Adrenal gland (tissue), 12 donors: ENCODE measurements around the gene KDM4C. TPM values are rescaled to one million over a fixed set of nuclear protein-coding genes. Genes with fewer than 3 reads are reported as not detected.

Experiments
- DNase-seq, 7 donors: peaks; one replicate each; pipeline ENCODE4 v3.0.0-alpha.2; 2019 to 2020
- H3K27ac ChIP-seq, 5 donors: fragments of 200-600 bp; sonication (generic) in 4 of 5; 1 replicate in 3 of 5; 2 replicates in 2 of 5; pipeline versions ENCODE4 v1.5.1 to v1.8.0; 2016 to 2020; ENCODE audit warnings: mild to moderate bottlenecking in 1 of 5
- H3K27me3 ChIP-seq: fragments of 200-600 bp; 2 replicates; pipeline ENCODE4 v1.8.0; 2021
- H3K36me3 ChIP-seq, 2 donors: fragments of 200-600 bp; replicated peaks in 1 of 2; 1 replicate in 1 of 2; 2 replicates in 1 of 2; pipeline versions ENCODE4 v1.5.1 to v1.8.0; 2018 to 2022
- H3K4me1 ChIP-seq, 2 donors: fragments of 200-600 bp; replicated peaks in 1 of 2; 1 replicate in 1 of 2; 2 replicates in 1 of 2; pipeline versions ENCODE4 v1.5.1 to v1.8.0; 2018 to 2021
- H3K4me3 ChIP-seq, 4 donors: fragments of 200-600 bp; sonication (generic) in 3 of 4; one replicate each; pipeline ENCODE4 v1.5.1; 2016 to 2018
- H3K9me3 ChIP-seq, 3 donors: fragments of 200-600 bp; sonication (generic) in 1 of 3; replicated peaks in 1 of 3; 1 replicate in 2 of 3; 2 replicates in 1 of 3; pipeline versions ENCODE4 v1.5.1 to v1.8.0; 2016 to 2021
- CTCF ChIP-seq, 6 experiments: fragments of 450-650 bp in 4 of 6; fragments of 200-600 bp in 2 of 6; sonication (generic) in 1 of 6; IDR thresholded peaks; 1 replicate in 5 of 6; 2 replicates in 1 of 6; pipeline versions ENCODE4 v1.5.1 to v1.8.0; 2016 to 2021; ENCODE audit warnings: antibody characterized with exemption in 6 of 6, mild to moderate bottlenecking in 2 of 6, moderate library complexity in 1 of 6
- POLR2A ChIP-seq, 2 donors: fragments of 450-650 bp; IDR thresholded peaks; one replicate each; pipeline ENCODE4 v1.6.1; 2017; ENCODE audit warnings: antibody characterized with exemption in 2 of 2, mild to moderate bottlenecking in 2 of 2, moderate library complexity in 1 of 2
- WGBS, 4 donors: extraction: QIAGEN DNeasy Blood & Tissue Kit in 2 of 4; methylation state at CpG; one replicate each; pipeline versions ENCODE4 v1.1.5 to v1.1.7; 2013 to 2017; 5-methylcytosine and 5-hydroxymethylcytosine counted together
- intact Hi-C, 2 donors: fragments of 100-400 bp; cut with DNase I; formaldehyde crosslinking; loops; one replicate each; pipeline versions ENCODE4 v1.14.1 to v1.15.0; 2022 to 2023
- polyA plus RNA-seq, 3 donors: library from polyadenylated mRNA; stranded (reverse); fragments of 200-250 nt in 2 of 3; fragments of 350-450 nt in 1 of 3; fragmentation: Illumina TruSeq in 1 of 3; extraction: RNeasy Lipid Tissue Mini Kit (QIAGEN cat#74804) in 1 of 3; gene quantifications; one replicate each; pipeline ENCODE4 v1.2.3, GENCODE V29; 2013 to 2014
- total RNA-seq, 9 donors: library from RNA; depleted of rRNA in 4 of 9; stranded (reverse); fragments of >200 nt in 4 of 9; fragments of 120-200 nt in 1 of 9; fragmentation: NEBNext Ultra II Directional in 1 of 9; extraction: Animal tissue kit (Norgen Biotek cat#: 25700) in 1 of 9; gene quantifications; one replicate each; pipeline versions ENCODE4 v1.1.0 to v1.2.4, GENCODE V29; 2013 to 2023
- donor health status: healthy with polysubstance abuse.
- donor health status: Bipolar disorder and iron deficiency.
- donor health status: DM: yes; HTN: yes; CAD: no.
- donor health status: DM: no; HTN: no; CAD: no.
- donor health status: DM: no; HTN: no; CAD: no.
- donor health status: DM: yes; HTN: yes; CAD: no.

KDM4C gene
- total and polyA plus RNA-seq, 12 donors = 7.9 to 33.4 (median 23.3) TPM

- peaks cover 7 to 8% of the 10 kb centered on the region in 2 donors for H3K4me1 ChIP-seq
- 85 to 93% (median 91%) methylated on average over 2 of the region's 2 CpGs for WGBS, 4 donors
- no peaks in the 10 kb centered on the region for H3K27me3 ChIP-seq
- no peak overlapping the region for H3K4me3 ChIP-seq
- DNase-seq = no peak
- H3K9me3 ChIP-seq = no peaks in the 10 kb centered on the region
- intact Hi-C loops = no loop called here
- TF ChIP-seq CTCF (IDR thresholded peaks at IDR 0.05) (peak in 4 of 6 experiments; percentile 22 to 34 (median 28)), POLR2A (IDR thresholded peaks at IDR 0.05) (no peak)
- no peaks in the 10 kb centered on the region for H3K36me3 ChIP-seq
- no peak overlapping the region for H3K27ac ChIP-seq
Observed at GRCh38 chr9:7094052-7094451, 336.3 kb downstream of the KDM4C start.

DNA sequence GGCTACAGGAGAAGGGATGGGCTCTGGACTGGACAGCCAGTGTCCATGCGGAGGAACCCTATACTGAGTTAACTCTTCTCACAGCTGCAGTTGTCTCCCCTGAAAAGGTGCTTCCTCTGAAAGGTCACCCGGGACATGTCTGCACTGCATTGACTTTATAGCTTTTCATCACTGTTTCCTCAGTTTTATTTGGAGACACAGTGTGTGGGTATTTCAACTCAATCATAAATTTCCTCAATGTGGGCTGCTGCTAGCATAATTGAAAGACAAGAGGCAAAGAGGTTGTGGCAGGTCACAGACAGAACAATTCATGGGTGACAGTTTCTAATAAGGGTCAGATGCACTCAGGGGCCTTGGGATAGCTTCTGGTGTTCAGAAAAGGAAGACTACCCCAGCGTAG lies 336.8 kb downstream of the KDM4C start:
- Histone ChIP-seq H3K9me3 (no peaks in the 10 kb centered on the region), H3K4me3 (no peak overlapping the region), H3K27me3 (no peaks in the 10 kb centered on the region), H3K27ac (no peak overlapping the region), H3K36me3 (no peaks in the 10 kb centered on the region), H3K4me1 (peaks cover 7 to 8% of the 10 kb centered on the region in 2 donors)
- no peak for DNase-seq
- no peak for TF ChIP-seq POLR2A (IDR thresholded peaks at IDR 0.05)
- no peak for TF ChIP-seq CTCF (IDR thresholded peaks at IDR 0.05)
- WGBS, 4 donors = 87 to 93% (median 92%) methylated on average over 3 of the region's 3 CpGs
- intact Hi-C loops = no loop called here

DNA sequence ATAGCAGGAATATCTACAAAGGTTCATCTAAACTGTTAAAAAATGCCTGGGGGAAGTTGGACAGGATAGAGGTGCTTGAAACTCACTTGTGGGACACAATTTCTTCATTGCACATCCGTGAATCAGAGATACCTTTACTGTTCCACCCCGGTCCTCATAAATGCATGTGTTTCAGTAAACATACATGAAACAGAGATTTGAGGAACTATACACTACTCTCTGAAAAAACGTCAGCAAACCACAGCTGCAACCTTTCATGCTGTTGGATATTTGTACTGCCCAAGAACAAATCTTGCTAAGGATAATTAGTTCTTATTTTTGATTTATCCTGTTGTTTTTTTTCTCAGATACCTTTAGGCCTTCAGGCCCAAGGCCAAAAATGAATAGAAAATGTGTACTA lies 337.3 kb downstream of the KDM4C start:
- TF ChIP-seq POLR2A (IDR thresholded peaks at IDR 0.05) = no peak
- no peak for TF ChIP-seq CTCF (IDR thresholded peaks at IDR 0.05)
- peaks cover 7 to 8% of the 10 kb centered on the region in 2 donors for H3K4me1 ChIP-seq
- no peak for DNase-seq
- H3K9me3 ChIP-seq = no peaks in the 10 kb centered on the region
- no peak overlapping the region for H3K27ac ChIP-seq
- H3K36me3 ChIP-seq = no peaks in the 10 kb centered on the region
- whole genome bisulfite sequencing, 4 donors = 74 to 79% (median 78%) methylated on average over 3 of the region's 3 CpGs
- intact Hi-C loops = no loop called here
- H3K4me3 ChIP-seq = no peak overlapping the region
- no peaks in the 10 kb centered on the region for H3K27me3 ChIP-seq

- Histone ChIP-seq H3K27ac (no peak overlapping the region), H3K4me3 (no peak overlapping the region), H3K36me3 (no peaks in the 10 kb centered on the region), H3K4me1 (peaks cover 7 to 8% of the 10 kb centered on the region in 2 donors), H3K9me3 (no peaks in the 10 kb centered on the region), H3K27me3 (no peaks in the 10 kb centered on the region)
- DNase-seq = no peak
- TF ChIP-seq POLR2A (IDR thresholded peaks at IDR 0.05) = no peak
- no peak for TF ChIP-seq CTCF (IDR thresholded peaks at IDR 0.05)
- intact Hi-C loops = no loop called here
- WGBS, 4 donors = 82 to 95% (median 89%) methylated on average over 7 of the region's 7 CpGs
Observed at GRCh38 chr9:7097040-7097715, 339.4 kb downstream of the KDM4C start.
